Right lobe of liver (tissue), 6 donors: Measurements from ENCODE around the gene GPC5. TPM values are rescaled to one million over a fixed set of nuclear protein-coding genes. Genes with fewer than 3 reads are reported as not detected.

ENCODE experiments used
- ATAC-seq, 4 donors: fragments of 200-7000 bp; cut with Tn5 transposase; one replicate each; pipeline ENCODE4 v1.9.1; 2020; ENCODE audit warnings: mild to moderate bottlenecking in 4 of 4, moderate library complexity in 4 of 4
- DNase-seq, 3 donors: peaks; one replicate each; pipeline ENCODE4 v3.0.0-alpha.2; 2020
- H3K27ac ChIP-seq, 3 donors: fragments of 200-600 bp; one replicate each; pipeline ENCODE4 v1.8.0; 2022
- H3K27me3 ChIP-seq, 2 donors: fragments of 200-600 bp; one replicate each; pipeline ENCODE4 v1.8.0; 2022
- H3K36me3 ChIP-seq, 4 donors: fragments of 200-600 bp; sonication (generic) in 1 of 4; one replicate each; pipeline versions ENCODE4 v1.5.1 to v1.8.0; 2017 to 2022; ENCODE audit warnings: control low read depth in 1 of 4
- H3K4me1 ChIP-seq, 4 donors: fragments of 200-600 bp; sonication (generic) in 1 of 4; one replicate each; pipeline versions ENCODE4 v1.5.1 to v1.8.0; 2017 to 2022; ENCODE audit warnings: control low read depth in 1 of 4
- H3K4me3 ChIP-seq, 3 donors: fragments of 200-600 bp; one replicate each; pipeline ENCODE4 v1.8.0; 2022
- H3K9me3 ChIP-seq, 4 donors: fragments of 200-600 bp; sonication (generic) in 1 of 4; one replicate each; pipeline versions ENCODE4 v1.5.1 to v1.8.0; 2017 to 2022; ENCODE audit warnings: control low read depth in 1 of 4
- POLR2A ChIP-seq: fragments of 450-650 bp; IDR thresholded peaks from one replicate; pipeline ENCODE4 v1.6.1; 2017; ENCODE audit warnings: antibody characterized with exemption, mild to moderate bottlenecking
- WGBS: methylation state at CpG from one replicate; pipeline ENCODE4 v1.1.6; 2018; ENCODE audit warnings: low coverage, low lambda C conversion rate; ENCODE audit not compliant: insufficient coverage; ENCODE audit errors: missing lambda C conversion rate; 5-methylcytosine and 5-hydroxymethylcytosine counted together
- intact Hi-C, 2 donors: fragments of 100-400 bp; cut with DNase I; formaldehyde crosslinking; loops; one replicate each; pipeline versions ENCODE4 v1.11.2 to v1.14.1; 2022
- total RNA-seq, 6 experiments: library from RNA; depleted of rRNA in 2 of 6; stranded (reverse); fragments of >200 nt in 2 of 6; fragmentation: NEBNext Ultra II Directional in 3 of 6; extraction: Animal tissue kit (Norgen Biotek cat#: 25700) in 3 of 6; gene quantifications; one replicate each; pipeline versions ENCODE4 v1.1.0 to v1.2.4, GENCODE V29; 2016 to 2023
- TF ChIP-seq, protein P1 (sequence below), 4 donors: fragments of 200-600 bp in 3 of 4; fragments of 450-650 bp in 1 of 4; IDR thresholded peaks; one replicate each; pipeline versions ENCODE4 v1.5.1 to v1.8.0; 2016 to 2022; ENCODE audit warnings: antibody characterized with exemption in 4 of 4, mild to moderate bottlenecking in 2 of 4
- donor health status: DM: no; HTN: yes; CAD: no.
- donor health status: DM: no; HTN: no; CAD: no.
- donor health status: DM: no; HTN: no; CAD: no.
- donor health status: DM: no; HTN: yes; CAD: no.
- donor health status: DM: no; HTN: yes; CAD: no.

The GPC5 gene
- total RNA-seq, 6 experiments from 2014 or later = 0.12 to 0.99 (median 0.66) TPM

DNA sequence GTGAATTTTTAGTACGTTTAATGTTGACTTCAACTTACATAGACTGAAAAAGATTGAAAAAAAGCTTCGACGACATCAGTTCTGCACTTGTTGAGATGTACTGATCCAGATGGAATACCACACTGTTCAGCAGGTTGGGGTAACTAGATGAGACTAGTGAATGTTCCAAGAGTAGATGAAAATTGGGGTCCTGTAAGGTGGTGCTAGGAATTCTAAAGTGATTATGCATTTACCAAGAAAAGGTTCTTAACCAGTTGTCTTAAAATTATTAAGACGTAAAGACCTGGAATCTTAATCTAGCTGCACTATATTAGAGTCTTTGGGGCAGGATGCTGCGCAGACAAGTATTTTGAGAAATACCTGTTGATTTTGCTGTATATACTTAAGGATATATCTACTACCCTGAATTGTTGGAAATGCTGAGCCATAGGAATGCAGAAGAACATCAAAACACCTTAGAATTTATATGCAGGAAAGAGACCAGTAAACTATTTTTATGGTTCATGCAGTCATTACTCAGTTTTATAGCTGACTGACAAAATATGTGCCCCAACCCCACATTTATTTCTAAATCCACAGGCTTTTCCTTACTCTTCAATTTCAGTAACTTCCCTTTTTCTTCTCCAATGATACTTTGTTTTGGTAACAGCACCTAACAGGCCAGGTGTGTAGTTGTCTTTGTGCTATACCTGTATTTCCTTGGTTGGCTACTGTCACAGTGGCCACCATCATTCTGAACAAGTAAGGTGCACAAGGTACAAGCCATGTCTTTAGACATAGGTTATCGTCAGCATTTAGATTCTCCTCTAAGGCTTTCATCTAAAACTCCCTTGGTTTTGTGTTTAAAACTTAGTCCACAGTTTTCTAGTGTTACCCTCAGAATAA, 42.4 kb upstream of the GPC5 start:
- no peaks in the 10 kb centered on the region for H3K9me3 ChIP-seq
- TF ChIP-seq POLR2A = no peak
- TF ChIP-seq, protein P1, sequence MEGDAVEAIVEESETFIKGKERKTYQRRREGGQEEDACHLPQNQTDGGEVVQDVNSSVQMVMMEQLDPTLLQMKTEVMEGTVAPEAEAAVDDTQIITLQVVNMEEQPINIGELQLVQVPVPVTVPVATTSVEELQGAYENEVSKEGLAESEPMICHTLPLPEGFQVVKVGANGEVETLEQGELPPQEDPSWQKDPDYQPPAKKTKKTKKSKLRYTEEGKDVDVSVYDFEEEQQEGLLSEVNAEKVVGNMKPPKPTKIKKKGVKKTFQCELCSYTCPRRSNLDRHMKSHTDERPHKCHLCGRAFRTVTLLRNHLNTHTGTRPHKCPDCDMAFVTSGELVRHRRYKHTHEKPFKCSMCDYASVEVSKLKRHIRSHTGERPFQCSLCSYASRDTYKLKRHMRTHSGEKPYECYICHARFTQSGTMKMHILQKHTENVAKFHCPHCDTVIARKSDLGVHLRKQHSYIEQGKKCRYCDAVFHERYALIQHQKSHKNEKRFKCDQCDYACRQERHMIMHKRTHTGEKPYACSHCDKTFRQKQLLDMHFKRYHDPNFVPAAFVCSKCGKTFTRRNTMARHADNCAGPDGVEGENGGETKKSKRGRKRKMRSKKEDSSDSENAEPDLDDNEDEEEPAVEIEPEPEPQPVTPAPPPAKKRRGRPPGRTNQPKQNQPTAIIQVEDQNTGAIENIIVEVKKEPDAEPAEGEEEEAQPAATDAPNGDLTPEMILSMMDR (IDR thresholded peaks at IDR 0.05) = no peak
- ATAC-seq = no peak

DNA sequence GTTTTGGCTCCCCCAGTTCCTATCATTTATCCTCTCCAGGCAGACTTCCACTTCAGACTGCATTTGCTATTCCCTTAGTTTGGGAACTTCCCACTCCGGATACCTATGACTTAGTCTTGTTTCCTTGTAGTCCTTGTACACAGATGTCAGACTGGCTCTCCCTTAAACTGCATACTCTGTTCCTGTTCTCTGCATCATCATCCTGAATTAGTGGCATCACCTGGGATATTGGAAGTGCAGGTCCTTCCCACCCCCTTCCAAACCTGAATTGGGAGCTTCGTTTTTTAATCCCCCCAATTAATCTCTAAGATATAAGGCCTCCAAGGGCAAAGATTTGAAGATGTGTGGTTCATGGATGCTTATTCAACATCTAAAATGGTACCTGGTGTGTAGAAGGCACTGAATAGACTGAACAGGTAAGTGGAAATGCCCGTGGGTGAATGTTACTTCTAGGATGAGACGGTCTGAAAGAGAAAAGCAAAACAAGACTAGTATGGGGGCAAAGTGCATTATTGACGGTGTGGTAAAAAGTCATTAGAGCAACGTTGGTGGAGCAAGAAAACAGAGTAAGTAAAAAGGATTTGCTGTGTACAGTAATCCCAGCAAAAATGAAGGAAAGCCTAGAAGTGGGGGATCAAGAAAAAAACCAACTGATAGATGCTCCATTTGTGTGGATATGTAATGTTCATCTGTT, 41.4 kb upstream of the GPC5 start:
- Histone ChIP-seq H3K4me1 (peaks cover 0 to 67% (median 12%) of the 10 kb centered on the region in 4 donors), H3K27me3 (no peaks in the 10 kb centered on the region), H3K4me3 (no peak overlapping the region), H3K36me3 (peaks cover 0 to 9% (median 3%) of the 10 kb centered on the region in 4 donors), H3K9me3 (no peaks in the 10 kb centered on the region), H3K27ac (peak overlapping the region in 1 of 3 donors; percentile 6)
- ATAC-seq (peak; percentile 28 to 48 (median 33)), DNase-seq (no peak)
- WGBS = 41% methylated on average over 6 of the region's 6 CpGs
- TF ChIP-seq, protein P1 (IDR thresholded peaks at IDR 0.05) = no peak
- TF ChIP-seq POLR2A = no peak
- intact Hi-C loops = no loop called here

More for the DNA sequence above, 42.4 kb upstream of the GPC5 start:
- Histone ChIP-seq H3K27ac (no peak overlapping the region), H3K4me3 (no peak overlapping the region), H3K27me3 (no peaks in the 10 kb centered on the region), H3K36me3 (peaks cover 0 to 12% (median 3%) of the 10 kb centered on the region in 4 donors), H3K4me1 (peaks cover 0 to 69% (median 14%) of the 10 kb centered on the region in 4 donors)
- WGBS = 95% methylated on average over 6 of the region's 6 CpGs
- no peak for DNase-seq
- intact Hi-C loops = no loop called here

DNA sequence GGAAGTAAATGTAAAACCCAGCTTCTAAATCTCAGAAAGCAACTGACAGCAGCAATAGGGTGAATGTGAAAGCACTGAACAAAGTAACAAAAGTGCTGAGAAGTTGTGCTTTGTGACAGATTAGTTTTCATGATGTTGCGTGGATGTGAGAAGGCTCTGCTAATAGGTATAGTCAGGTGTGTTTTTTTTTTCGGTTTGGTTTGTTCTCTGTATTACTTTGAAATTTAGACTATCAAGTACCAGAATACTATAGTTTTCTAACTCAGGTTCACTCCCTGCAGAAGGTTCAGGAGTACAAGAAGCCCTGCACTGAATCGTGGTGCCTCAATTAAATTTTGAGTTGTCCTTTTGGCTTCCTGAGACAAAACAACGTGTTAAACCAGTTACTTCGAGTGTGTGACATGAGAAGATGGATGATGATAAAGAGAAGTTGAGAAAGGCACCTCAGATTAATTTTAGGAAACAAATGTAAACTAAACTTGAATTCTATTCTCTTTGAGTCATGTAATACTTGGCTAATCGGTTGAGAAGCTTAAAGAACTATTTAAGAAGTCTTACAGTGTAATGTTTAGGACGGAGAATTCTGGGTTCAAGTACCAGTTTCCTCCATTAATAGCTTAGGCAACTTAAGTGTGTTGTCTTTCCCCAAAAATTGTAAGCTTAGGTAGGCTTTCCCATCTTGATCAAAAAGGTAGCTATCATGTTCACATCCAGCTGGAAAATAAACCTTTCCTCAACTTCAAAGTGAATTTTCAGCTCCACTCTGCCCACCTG, 40.6 kb upstream of the GPC5 start:
- no peak for TF ChIP-seq POLR2A
- intact Hi-C loops = no loop called here
- H3K4me1 ChIP-seq = peaks cover 0 to 68% (median 14%) of the 10 kb centered on the region in 4 donors
- no peaks in the 10 kb centered on the region for H3K9me3 ChIP-seq
- no peak for DNase-seq
- peaks cover 0 to 8% (median 3%) of the 10 kb centered on the region in 4 donors for H3K36me3 ChIP-seq
- 59% methylated on average over 7 of the region's 7 CpGs for WGBS
- H3K27ac ChIP-seq = peak overlapping the region in 1 of 3 donors; percentile 14
- no peaks in the 10 kb centered on the region for H3K27me3 ChIP-seq
- no peak for ATAC-seq
- no peak overlapping the region for H3K4me3 ChIP-seq

DNA sequence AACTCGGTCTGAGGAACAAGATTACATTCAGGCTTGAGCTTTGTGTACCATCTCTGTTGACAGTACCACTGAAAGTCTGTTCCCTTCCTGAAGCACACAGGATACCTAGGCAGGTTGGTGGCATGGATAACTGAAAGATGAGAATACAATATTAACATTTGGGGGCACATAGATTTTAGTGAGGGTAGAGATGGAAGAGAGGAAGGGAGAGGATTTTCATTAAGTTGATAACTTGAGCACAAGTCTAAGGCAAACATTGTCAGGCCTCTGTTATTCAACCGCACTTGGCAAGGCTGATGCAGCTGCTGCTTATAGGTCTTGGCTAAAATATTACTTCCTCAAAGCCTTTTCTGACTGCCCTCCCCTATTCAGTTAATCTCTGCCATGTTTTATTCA, 40.0 kb upstream of the GPC5 start:
- DNase-seq (peak in 1 of 3 donors; percentile 21), ATAC-seq (peak in 3 of 4 donors; percentile 19 to 43 (median 34))
- 13% methylated on average over 2 of the region's 2 CpGs for WGBS
- no peak for TF ChIP-seq POLR2A
- TF ChIP-seq, protein P1 (IDR thresholded peaks at IDR 0.05) = no peak
- Histone ChIP-seq H3K27me3 (no peaks in the 10 kb centered on the region), H3K4me3 (no peak overlapping the region), H3K4me1 (peaks cover 0 to 68% (median 17%) of the 10 kb centered on the region in 4 donors), H3K36me3 (peaks cover 0 to 8% (median 3%) of the 10 kb centered on the region in 4 donors), H3K27ac (peak overlapping the region in 1 of 3 donors; percentile 14), H3K9me3 (no peaks in the 10 kb centered on the region)
- intact Hi-C loops = no loop called here
